A549 (cell line): ENCODE measurements around the gene C14orf119.

Source experiments
- CEBPB ChIP-seq, 2 experiments: fragments of >200 bp in 1 of 2; sonication (Bioruptor Twin) in 1 of 2; formaldehyde crosslinking in 1 of 2; IDR thresholded peaks; 2 replicates each; pipeline ENCODE4 v1.6.1; 2012 to 2016
- CTCF ChIP-seq: fragments of >200 bp; sonication (Bioruptor Twin); formaldehyde crosslinking; IDR thresholded peaks from 3 replicates; pipeline ENCODE4 v1.5.1; 2016
- EP300 ChIP-seq, 2 experiments: fragments of >200 bp; sonication (Bioruptor Twin); formaldehyde crosslinking; IDR thresholded peaks; 2 replicates in 1 of 2; 3 replicates in 1 of 2; pipeline ENCODE4 v1.6.1; 2016 to 2017
- JUNB ChIP-seq: fragments of >200 bp; sonication (Bioruptor Twin); formaldehyde crosslinking; IDR thresholded peaks from 2 replicates; pipeline ENCODE4 v1.6.1; 2016
- MYC ChIP-seq: IDR thresholded peaks from 2 replicates; pipeline ENCODE4 v1.6.1; 2012; ENCODE audit warnings: mild to moderate bottlenecking, inconsistent platforms, low read length, improper control_type of control experiment, borderline replicate concordance
- POLR2A ChIP-seq: IDR thresholded peaks from 2 replicates; pipeline ENCODE4 v1.6.1; 2012; ENCODE audit warnings: mild to moderate bottlenecking, low read length
- REST ChIP-seq: fragments of 200-600 bp; sonication (generic); IDR thresholded peaks from 2 replicates; pipeline ENCODE4 v1.6.1; 2016; ENCODE audit warnings: antibody characterized with exemption, mild to moderate bottlenecking, moderate library complexity
- RFX5 ChIP-seq: fragments of 450-650 bp; IDR thresholded peaks from 2 replicates; pipeline ENCODE4 v1.7.1; 2014; ENCODE audit warnings: antibody characterized with exemption, mild to moderate bottlenecking, moderate library complexity
- USF2 ChIP-seq: fragments of 450-650 bp; IDR thresholded peaks from 2 replicates; pipeline ENCODE4 v1.6.1; 2014; ENCODE audit warnings: antibody characterized with exemption

- TF ChIP-seq REST (no peak), CTCF (no peak), USF2 (no peak), EP300 (IDR thresholded peaks at IDR 0.05) (no peak), CEBPB (IDR thresholded peaks at IDR 0.05) (no peak), JUNB (no peak), POLR2A (no peak), MYC (no peak), RFX5 (no peak)
Observed at GRCh38 chr14:23113431-23114119, 18.3 kb downstream of the C14orf119 start.
